BE2C (cell line): ENCODE measurements around the gene CDH4.

Source experiments
- DNase-seq: peaks from one replicate; pipeline ENCODE4 v3.0.0-alpha.2; 2020
- H3K27me3 ChIP-seq: fragments of 250-450 bp; sonication (Bioruptor Pico); 2 replicates; pipeline ENCODE4 v1.5.1; 2020; ENCODE audit warnings: mild to moderate bottlenecking
- H3K36me3 ChIP-seq: fragments of 250-450 bp; sonication (Bioruptor Pico); 2 replicates; pipeline ENCODE4 v1.5.1; 2020; ENCODE audit warnings: mild to moderate bottlenecking
- H3K4me1 ChIP-seq: fragments of 250-450 bp; sonication (Bioruptor Pico); 2 replicates; pipeline ENCODE4 v1.5.1; 2020
- H3K4me3 ChIP-seq: 2 replicates; pipeline ENCODE4 v1.5.1; 2011; ENCODE audit warnings: low read depth, low read length
- H3K9me3 ChIP-seq: fragments of 250-450 bp; sonication (Bioruptor Pico); 2 replicates; pipeline ENCODE4 v1.5.1; 2020
- CTCF ChIP-seq: IDR thresholded peaks from 2 replicates; pipeline ENCODE4 v1.5.1; 2012; ENCODE audit warnings: mild to moderate bottlenecking, low read depth, low read length

Gene CDH4

GRCh38 chr20:61745397-61746146, 493.5 kb downstream of the CDH4 start:
- no peaks in the 10 kb centered on the region for H3K27me3 ChIP-seq
- H3K9me3 ChIP-seq, result no peaks in the 10 kb centered on the region
- no peak for DNase-seq
- H3K36me3 ChIP-seq, result no peaks in the 10 kb centered on the region
- no peak overlapping the region for H3K4me3 ChIP-seq
- H3K4me1 ChIP-seq, result no peaks in the 10 kb centered on the region
- TF ChIP-seq CTCF, result no peak

- DNase-seq, result no peak
- H3K4me1 ChIP-seq, result no peaks in the 10 kb centered on the region
- H3K9me3 ChIP-seq, result no peaks in the 10 kb centered on the region
- no peak for TF ChIP-seq CTCF
- H3K4me3 ChIP-seq, result no peak overlapping the region
- no peaks in the 10 kb centered on the region for H3K36me3 ChIP-seq
- no peaks in the 10 kb centered on the region for H3K27me3 ChIP-seq
Measured at GRCh38 chr20:61746147-61746646, 494.1 kb downstream of the CDH4 start.

GRCh38 chr20:61746781-61747180, 494.7 kb downstream of the CDH4 start:
- H3K36me3 ChIP-seq, result no peaks in the 10 kb centered on the region
- H3K4me3 ChIP-seq, result no peak overlapping the region
- TF ChIP-seq CTCF, result no peak
- H3K27me3 ChIP-seq, result no peaks in the 10 kb centered on the region
- no peaks in the 10 kb centered on the region for H3K4me1 ChIP-seq
- DNase-seq, result no peak
- H3K9me3 ChIP-seq, result no peaks in the 10 kb centered on the region

- TF ChIP-seq CTCF, result no peak
- no peaks in the 10 kb centered on the region for H3K4me1 ChIP-seq
- H3K36me3 ChIP-seq, result no peaks in the 10 kb centered on the region
- no peak for DNase-seq
- no peak overlapping the region for H3K4me3 ChIP-seq
- no peaks in the 10 kb centered on the region for H3K27me3 ChIP-seq
- no peaks in the 10 kb centered on the region for H3K9me3 ChIP-seq
Measured at GRCh38 chr20:61748376-61748775, 496.3 kb downstream of the CDH4 start.

GRCh38 chr20:61749406-61750075, 497.5 kb downstream of the CDH4 start:
- Histone ChIP-seq H3K4me3 (no peak overlapping the region), H3K4me1 (no peaks in the 10 kb centered on the region), H3K27me3 (no peaks in the 10 kb centered on the region), H3K36me3 (no peaks in the 10 kb centered on the region), H3K9me3 (no peaks in the 10 kb centered on the region)
- no peak for DNase-seq
- no peak for TF ChIP-seq CTCF

- Histone ChIP-seq H3K4me3 (no peak overlapping the region), H3K36me3 (no peaks in the 10 kb centered on the region), H3K9me3 (no peaks in the 10 kb centered on the region), H3K4me1 (no peaks in the 10 kb centered on the region), H3K27me3 (no peaks in the 10 kb centered on the region)
- TF ChIP-seq CTCF, result no peak
- no peak for DNase-seq
Measured at GRCh38 chr20:61750093-61750492, 498.0 kb downstream of the CDH4 start.
